Renal cortical epithelial cell (primary cell): Measurements from ENCODE around the gene CREB5. TPM values are rescaled to one million over a fixed set of nuclear protein-coding genes. Genes with fewer than 3 reads are reported as not detected.

Source experiments
- DNase-seq: peaks from one replicate; pipeline ENCODE4 v3.0.0-alpha.2; 2011; ENCODE audit warnings: low read depth
- total RNA-seq: library from RNA; depleted of rRNA; stranded (reverse); fragments of >200 nt; gene quantifications from 2 replicates; pipeline ENCODE4 v1.2.3, GENCODE V29; 2014

CREB5 gene
- total RNA-seq, 1 donor from 2014 or later, result 14.1 TPM

GRCh38 chr7:28406192-28406591 lies 6.1 kb upstream of the CREB5 start:
- DNase-seq, result no peak

- DNase-seq, result peak; percentile 42
Measured at GRCh38 chr7:28407651-28408050, 4.7 kb upstream of the CREB5 start.

- no peak for DNase-seq
Measured at GRCh38 chr7:28408105-28408959, 4.0 kb upstream of the CREB5 start.

- DNase-seq, result peak; percentile 95
Measured at GRCh38 chr7:28408960-28409715, 3.2 kb upstream of the CREB5 start.

GRCh38 chr7:28409716-28410627 lies 2.3 kb upstream of the CREB5 start:
- no peak for DNase-seq

GRCh38 chr7:28410628-28411531 lies 1.4 kb upstream of the CREB5 start:
- DNase-seq, result peak; percentile 54

- no peak for DNase-seq
Measured at GRCh38 chr7:28413011-28413410, 693 bp downstream of the CREB5 start.

- no peak for DNase-seq
Measured at GRCh38 chr7:28414453-28414852, 2.1 kb downstream of the CREB5 start.

GRCh38 chr7:28417321-28417940 lies 5.1 kb downstream of the CREB5 start:
- no peak for DNase-seq

- peak; percentile 72 for DNase-seq
Measured at GRCh38 chr7:28418311-28418710, 6.0 kb downstream of the CREB5 start.

- DNase-seq, result peak; percentile 72
Measured at GRCh38 chr7:28418966-28419365, 6.6 kb downstream of the CREB5 start.

GRCh38 chr7:28419716-28420115 lies 7.4 kb downstream of the CREB5 start:
- peak; percentile 74 for DNase-seq

- DNase-seq, result no peak
Measured at GRCh38 chr7:28423112-28423511, 10.8 kb downstream of the CREB5 start.

- no peak for DNase-seq
Measured at GRCh38 chr7:28423918-28424514, 11.7 kb downstream of the CREB5 start.

- DNase-seq, result no peak
Measured at GRCh38 chr7:28425496-28425895, 13.2 kb downstream of the CREB5 start.

- no peak for DNase-seq
Measured at GRCh38 chr7:28427236-28427635, 14.9 kb downstream of the CREB5 start.

GRCh38 chr7:28430616-28431015 lies 18.3 kb downstream of the CREB5 start:
- peak; percentile 49 for DNase-seq

- no peak for DNase-seq
Measured at GRCh38 chr7:28432105-28432504, 19.8 kb downstream of the CREB5 start.

GRCh38 chr7:28433039-28433438 lies 20.7 kb downstream of the CREB5 start:
- no peak for DNase-seq

- peak; percentile 49 for DNase-seq
Measured at GRCh38 chr7:28433699-28434219, 21.4 kb downstream of the CREB5 start.
